HUES48 (cell line): Measurements from ENCODE around the gene DAB1.

Experiments
- H3K27ac ChIP-seq: one replicate; pipeline ENCODE4 v1.7.0; 2013; ENCODE audit warnings: low read depth, low read length, inconsistent platforms
- H3K27me3 ChIP-seq: 2 replicates; pipeline ENCODE4 v1.6.1; 2013; ENCODE audit warnings: mild to moderate bottlenecking, low read length; ENCODE audit not compliant: control insufficient read depth, insufficient read depth
- H3K36me3 ChIP-seq: 2 replicates; pipeline ENCODE4 v1.6.1; 2013; ENCODE audit warnings: low read length; ENCODE audit not compliant: control insufficient read depth, insufficient read depth
- H3K4me1 ChIP-seq: 2 replicates; pipeline ENCODE4 v1.6.1; 2013; ENCODE audit warnings: mild to moderate bottlenecking, low read length; ENCODE audit not compliant: control insufficient read depth, insufficient read depth
- H3K4me3 ChIP-seq: 2 replicates; pipeline ENCODE4 v1.5.1; 2013; ENCODE audit warnings: mild to moderate bottlenecking, low read depth, low read length
- H3K9ac ChIP-seq: 2 replicates; pipeline ENCODE4 v1.6.1; 2013; ENCODE audit warnings: mild to moderate bottlenecking, low read depth, low read length, moderate library complexity
- H3K9me3 ChIP-seq: 2 replicates; pipeline ENCODE4 v1.6.1; 2013; ENCODE audit warnings: low read length; ENCODE audit not compliant: control insufficient read depth, insufficient read depth

DAB1 gene

DNA sequence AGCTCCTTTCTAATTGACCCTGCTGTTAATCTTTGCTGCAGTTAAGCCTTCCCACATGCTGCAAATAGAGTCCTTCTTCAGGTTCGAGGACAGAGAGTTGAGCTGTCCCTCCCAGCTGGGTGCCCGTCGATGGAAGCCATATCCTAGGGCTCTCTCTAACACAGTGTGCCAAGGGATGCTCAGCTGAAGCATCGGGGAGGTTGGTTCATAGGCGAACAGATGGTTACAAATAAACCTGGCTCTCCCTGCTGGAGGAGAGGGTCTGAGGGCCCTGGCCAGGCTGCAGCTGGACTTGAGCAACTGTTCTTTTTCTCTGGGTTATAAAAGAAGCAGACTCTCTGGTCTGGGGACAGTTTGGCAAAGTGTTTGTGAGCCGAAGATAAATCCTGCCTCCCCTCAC is 337.7 kb downstream of the DAB1 start:
- no peaks in the 10 kb centered on the region for H3K4me1 ChIP-seq
- H3K27me3 ChIP-seq: no peaks in the 10 kb centered on the region
- no peak overlapping the region for H3K9ac ChIP-seq
- H3K36me3 ChIP-seq: no peaks in the 10 kb centered on the region
- H3K27ac ChIP-seq: no peak overlapping the region
- no peak overlapping the region for H3K4me3 ChIP-seq
- H3K9me3 ChIP-seq: no peaks in the 10 kb centered on the region

GRCh38 chr1:57084701-57085100 is 339.2 kb downstream of the DAB1 start:
- Histone ChIP-seq H3K36me3 (no peaks in the 10 kb centered on the region), H3K27me3 (no peaks in the 10 kb centered on the region), H3K9me3 (no peaks in the 10 kb centered on the region), H3K4me1 (no peaks in the 10 kb centered on the region), H3K4me3 (no peak overlapping the region), H3K27ac (no peak overlapping the region), H3K9ac (no peak overlapping the region)

DNA sequence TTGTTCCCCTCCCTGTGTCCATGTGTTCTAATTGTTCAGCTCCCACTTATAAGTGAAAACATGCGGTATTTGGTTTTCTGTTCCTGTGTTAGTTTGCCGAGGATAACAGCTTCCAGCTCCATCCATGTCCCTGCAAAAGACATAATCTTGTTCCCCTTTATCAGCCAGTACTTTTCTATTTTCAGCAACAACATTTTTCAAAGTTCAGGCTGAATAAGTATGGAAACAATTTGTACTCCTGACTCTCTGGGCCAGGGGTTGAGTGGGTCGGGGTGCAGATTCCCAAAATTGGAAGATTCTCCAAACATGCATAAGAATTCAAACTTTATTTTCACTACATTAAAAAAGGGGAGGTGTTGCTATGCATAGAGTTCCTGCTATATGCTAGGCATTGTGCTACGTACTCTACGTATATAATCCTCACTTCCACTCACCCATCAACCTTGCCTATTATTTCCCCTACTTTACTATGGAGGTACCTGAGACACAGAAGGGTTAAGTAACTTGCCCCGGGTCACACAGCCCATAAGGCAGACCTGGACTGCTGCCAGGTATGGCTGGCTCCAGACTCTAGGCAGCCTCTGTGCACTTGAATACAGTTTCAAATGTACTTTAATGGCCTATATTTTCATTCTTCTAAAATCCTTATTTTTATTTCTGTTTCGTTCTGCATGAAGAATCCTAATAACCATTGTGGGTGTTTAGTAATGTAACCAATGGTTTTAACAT is 341.0 kb downstream of the DAB1 start:
- Histone ChIP-seq H3K27ac (no peak overlapping the region), H3K4me1 (no peaks in the 10 kb centered on the region), H3K27me3 (no peaks in the 10 kb centered on the region), H3K4me3 (no peak overlapping the region), H3K9ac (no peak overlapping the region), H3K9me3 (no peaks in the 10 kb centered on the region), H3K36me3 (no peaks in the 10 kb centered on the region)

DNA sequence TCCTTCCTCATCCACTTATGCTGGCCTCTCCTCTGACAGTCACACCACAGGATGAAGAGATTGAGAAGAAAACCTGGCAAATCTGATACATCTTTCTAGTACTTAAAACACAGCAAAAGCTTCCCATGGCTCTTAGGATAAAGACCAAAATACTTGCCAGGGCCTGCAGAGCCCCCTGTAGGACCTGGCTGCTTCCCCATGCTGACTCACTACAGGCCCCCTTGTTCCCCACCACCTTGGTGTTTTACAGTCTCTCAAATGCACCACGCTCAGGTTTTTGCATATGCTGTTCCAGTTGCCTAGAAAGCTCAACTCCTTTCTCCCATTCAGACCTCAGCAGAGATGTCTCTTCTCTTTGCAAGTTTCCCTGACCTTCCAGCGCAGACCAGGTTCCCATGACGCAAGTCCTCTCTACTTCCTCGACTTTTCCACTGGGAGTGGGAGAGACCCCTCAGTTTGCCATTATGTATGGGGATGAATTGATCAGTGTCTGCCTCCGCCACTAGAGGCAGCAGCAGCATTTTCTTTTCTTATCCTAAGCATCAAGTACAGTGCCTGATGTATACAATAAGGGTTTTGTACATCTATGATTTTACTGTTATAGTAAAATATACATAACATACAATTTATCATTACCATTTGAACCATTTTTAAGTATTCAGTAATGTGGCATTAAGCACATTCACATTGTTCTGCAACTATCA is 344.3 kb downstream of the DAB1 start:
- H3K9ac ChIP-seq: no peak overlapping the region
- no peak overlapping the region for H3K27ac ChIP-seq
- no peaks in the 10 kb centered on the region for H3K4me1 ChIP-seq
- H3K36me3 ChIP-seq: no peaks in the 10 kb centered on the region
- H3K4me3 ChIP-seq: no peak overlapping the region
- H3K9me3 ChIP-seq: no peaks in the 10 kb centered on the region
- no peaks in the 10 kb centered on the region for H3K27me3 ChIP-seq

GRCh38 chr1:57072401-57073110 is 351.3 kb downstream of the DAB1 start:
- H3K4me1 ChIP-seq: peaks cover 16% of the 10 kb centered on the region
- H3K9ac ChIP-seq: no peak overlapping the region
- H3K27ac ChIP-seq: peak overlapping the region; percentile 38
- H3K27me3 ChIP-seq: no peaks in the 10 kb centered on the region
- no peak overlapping the region for H3K4me3 ChIP-seq
- no peaks in the 10 kb centered on the region for H3K9me3 ChIP-seq
- H3K36me3 ChIP-seq: no peaks in the 10 kb centered on the region

GRCh38 chr1:57067863-57068262 is 356.0 kb downstream of the DAB1 start:
- no peak overlapping the region for H3K9ac ChIP-seq
- no peaks in the 10 kb centered on the region for H3K27me3 ChIP-seq
- H3K27ac ChIP-seq: no peak overlapping the region

DNA sequence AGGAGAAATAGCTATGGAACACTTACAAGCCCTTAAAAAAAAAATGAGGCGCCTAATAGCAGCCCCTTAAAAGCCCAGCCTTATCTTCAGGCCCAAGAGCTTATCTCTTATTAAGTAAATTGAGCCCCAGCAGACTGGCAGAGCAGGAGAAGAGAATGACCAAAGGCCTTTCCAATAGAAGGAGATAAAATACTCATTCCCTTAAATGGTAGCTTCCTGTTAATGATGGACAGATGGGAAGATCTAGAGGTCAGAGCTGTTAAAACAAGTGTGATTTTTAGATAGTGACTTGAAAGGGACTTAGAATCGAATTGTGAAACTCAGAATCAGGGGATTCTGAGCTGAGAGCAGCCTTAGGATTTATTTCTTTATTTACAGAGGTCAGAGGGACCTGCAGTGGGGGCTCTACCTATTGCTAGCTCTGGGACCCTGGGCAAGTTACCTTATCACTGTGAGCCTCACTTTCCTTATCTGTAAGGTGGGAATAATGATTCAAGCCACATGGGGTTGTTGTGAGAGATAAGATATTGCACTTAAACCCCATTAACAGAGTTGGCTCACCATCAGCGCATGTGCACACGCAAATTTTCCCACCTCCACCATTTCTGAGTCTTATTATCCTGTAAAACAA is 356.8 kb downstream of the DAB1 start:
- H3K27ac ChIP-seq: no peak overlapping the region
- H3K4me1 ChIP-seq: peaks cover 12% of the 10 kb centered on the region
- H3K9ac ChIP-seq: no peak overlapping the region
- no peaks in the 10 kb centered on the region for H3K27me3 ChIP-seq
- no peak overlapping the region for H3K4me3 ChIP-seq
- H3K9me3 ChIP-seq: no peaks in the 10 kb centered on the region
- no peaks in the 10 kb centered on the region for H3K36me3 ChIP-seq

More at GRCh38 chr1:57067863-57068262, 356.0 kb downstream of the DAB1 start:
- H3K4me1 ChIP-seq: peaks cover 19% of the 10 kb centered on the region
- no peaks in the 10 kb centered on the region for H3K9me3 ChIP-seq
- no peak overlapping the region for H3K4me3 ChIP-seq
- no peaks in the 10 kb centered on the region for H3K36me3 ChIP-seq

- H3K27ac ChIP-seq: no peak overlapping the region
- no peaks in the 10 kb centered on the region for H3K27me3 ChIP-seq
- H3K36me3 ChIP-seq: no peaks in the 10 kb centered on the region
- H3K4me3 ChIP-seq: no peak overlapping the region
- no peaks in the 10 kb centered on the region for H3K9me3 ChIP-seq
- peaks cover 12% of the 10 kb centered on the region for H3K4me1 ChIP-seq
- no peak overlapping the region for H3K9ac ChIP-seq
Measured at GRCh38 chr1:57065442-57065841, 358.4 kb downstream of the DAB1 start.

- Histone ChIP-seq H3K4me3 (no peak overlapping the region), H3K27me3 (no peaks in the 10 kb centered on the region), H3K36me3 (no peaks in the 10 kb centered on the region)
Measured at GRCh38 chr1:57064379-57065140, 359.3 kb downstream of the DAB1 start.

DNA sequence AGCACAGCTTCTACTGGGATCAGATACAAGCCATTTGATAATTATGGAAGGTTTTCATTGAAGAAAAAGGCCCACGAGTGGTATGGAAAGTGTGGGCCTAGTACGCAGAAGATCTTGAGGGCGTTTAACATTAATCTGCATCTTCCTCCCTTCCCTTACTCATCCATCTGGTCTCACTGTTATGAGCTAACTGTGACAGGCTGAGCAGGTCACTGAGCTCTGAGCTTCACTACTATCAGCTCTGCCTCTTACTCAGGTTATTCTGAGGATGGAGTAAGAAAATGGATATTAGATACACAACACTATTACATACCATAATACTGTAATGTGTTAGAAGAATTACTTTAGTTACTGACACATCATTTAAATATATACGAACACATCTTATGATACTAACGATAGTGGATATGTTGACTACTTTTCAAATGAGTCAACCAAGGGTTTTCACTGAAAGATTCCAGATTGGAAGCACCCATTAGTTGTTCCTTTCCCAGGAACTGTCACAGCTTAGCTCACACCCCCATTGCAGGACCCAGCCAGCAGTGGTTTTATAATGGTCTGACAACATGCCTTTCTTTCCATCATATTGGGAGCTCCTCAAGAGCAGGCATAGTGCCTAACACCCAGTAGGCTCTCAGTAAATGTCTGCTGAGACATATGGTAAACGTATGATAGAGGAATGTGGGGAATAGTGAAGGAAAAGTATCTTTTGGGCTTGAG is 360.3 kb downstream of the DAB1 start:
- Histone ChIP-seq H3K4me3 (no peak overlapping the region), H3K27ac (no peak overlapping the region), H3K27me3 (no peaks in the 10 kb centered on the region), H3K4me1 (peaks cover 12% of the 10 kb centered on the region), H3K9me3 (no peaks in the 10 kb centered on the region), H3K36me3 (no peaks in the 10 kb centered on the region), H3K9ac (no peak overlapping the region)

More at GRCh38 chr1:57064379-57065140, 359.3 kb downstream of the DAB1 start:
- H3K4me1 ChIP-seq: peaks cover 12% of the 10 kb centered on the region
- H3K9ac ChIP-seq: no peak overlapping the region
- no peaks in the 10 kb centered on the region for H3K9me3 ChIP-seq
- H3K27ac ChIP-seq: no peak overlapping the region
